ENCODE data around the gene TNS3. TPM values are rescaled to one million over a fixed set of nuclear protein-coding genes. Genes with fewer than 3 reads are reported as not detected.
A peak's percentile ranks its signal among the peaks of the same experiment; 100 is the strongest.

Gene TNS3
- total RNA-seq, 1 donor from 2014 or later, result 30.3 TPM

DNA sequence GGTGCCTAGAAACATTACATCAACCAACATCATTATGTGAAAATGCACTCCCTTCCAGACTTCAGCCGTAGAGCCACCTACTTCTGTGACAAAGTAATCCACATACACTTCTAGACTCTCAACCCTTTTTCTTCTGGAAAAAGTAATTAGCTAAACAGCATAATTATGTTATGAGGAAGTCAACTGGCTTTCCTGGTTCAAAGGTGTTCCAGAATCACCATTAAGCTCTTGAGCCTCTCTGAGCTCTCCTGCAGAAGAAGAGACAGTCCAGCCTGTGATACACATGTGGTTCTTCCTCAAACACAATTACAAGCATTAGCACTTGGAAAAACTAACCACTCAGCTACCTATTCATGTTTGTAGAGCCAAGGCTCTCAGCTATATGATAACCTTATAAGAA, 52.5 kb downstream of the TNS3 start:
- CTCF ChIA-PET, result no interaction called here
- POLR2A ChIA-PET, result no interaction called here

DNA sequence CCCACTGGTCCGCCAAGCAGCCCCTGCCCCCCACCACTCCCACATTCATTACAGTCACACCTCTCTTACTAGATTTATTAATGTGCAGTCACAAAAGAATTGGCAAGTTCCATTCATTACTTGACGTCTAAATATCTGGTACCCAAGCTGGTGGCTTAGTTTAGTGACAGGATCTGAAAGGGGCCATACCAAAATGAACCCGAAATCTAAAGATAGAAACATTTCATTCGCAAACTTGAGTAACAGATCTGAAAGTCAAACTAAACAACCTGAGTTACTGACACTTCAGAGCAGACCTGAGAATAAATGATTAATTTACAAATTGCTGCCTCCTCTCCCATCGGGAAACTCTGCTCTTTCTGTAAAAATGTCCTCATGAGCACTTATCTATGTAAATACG, 53.4 kb downstream of the TNS3 start:
- Mint-ChIP-seq H3K36me3 (ENCODE audit: low read depth) (peaks cover 51% of the 10 kb centered on the region), H3K27ac (no peak overlapping the region), H3K27me3 (no peaks in the 10 kb centered on the region), H3K4me1 (peaks cover 6% of the 10 kb centered on the region), H3K4me3 (no peak overlapping the region), H3K9me3 (peaks cover 2% of the 10 kb centered on the region)
- ChIA-PET CTCF (no interaction called here), POLR2A (no interaction called here)
- TF ChIP-seq, protein P1, sequence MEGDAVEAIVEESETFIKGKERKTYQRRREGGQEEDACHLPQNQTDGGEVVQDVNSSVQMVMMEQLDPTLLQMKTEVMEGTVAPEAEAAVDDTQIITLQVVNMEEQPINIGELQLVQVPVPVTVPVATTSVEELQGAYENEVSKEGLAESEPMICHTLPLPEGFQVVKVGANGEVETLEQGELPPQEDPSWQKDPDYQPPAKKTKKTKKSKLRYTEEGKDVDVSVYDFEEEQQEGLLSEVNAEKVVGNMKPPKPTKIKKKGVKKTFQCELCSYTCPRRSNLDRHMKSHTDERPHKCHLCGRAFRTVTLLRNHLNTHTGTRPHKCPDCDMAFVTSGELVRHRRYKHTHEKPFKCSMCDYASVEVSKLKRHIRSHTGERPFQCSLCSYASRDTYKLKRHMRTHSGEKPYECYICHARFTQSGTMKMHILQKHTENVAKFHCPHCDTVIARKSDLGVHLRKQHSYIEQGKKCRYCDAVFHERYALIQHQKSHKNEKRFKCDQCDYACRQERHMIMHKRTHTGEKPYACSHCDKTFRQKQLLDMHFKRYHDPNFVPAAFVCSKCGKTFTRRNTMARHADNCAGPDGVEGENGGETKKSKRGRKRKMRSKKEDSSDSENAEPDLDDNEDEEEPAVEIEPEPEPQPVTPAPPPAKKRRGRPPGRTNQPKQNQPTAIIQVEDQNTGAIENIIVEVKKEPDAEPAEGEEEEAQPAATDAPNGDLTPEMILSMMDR (IDR thresholded peaks at IDR 0.05), result no peak
- ATAC-seq (ENCODE audit: low read depth) (no peak), DNase-seq (no peak)
- intact Hi-C loops (cut with micrococcal nuclease), result no loop called here

More for the DNA sequence above, 52.5 kb downstream of the TNS3 start:
- peaks cover 2% of the 10 kb centered on the region for H3K9me3 Mint-ChIP-seq
- intact Hi-C loops (cut with micrococcal nuclease), result no loop called here
- H3K4me1 Mint-ChIP-seq, result peaks cover 6% of the 10 kb centered on the region
- no peak overlapping the region for H3K27ac Mint-ChIP-seq
- TF ChIP-seq, protein P1 (IDR thresholded peaks at IDR 0.05), result no peak
- H3K4me3 Mint-ChIP-seq, result no peak overlapping the region
- no peak for DNase-seq
- H3K27me3 Mint-ChIP-seq, result no peaks in the 10 kb centered on the region
- peaks cover 47% of the 10 kb centered on the region for H3K36me3 Mint-ChIP-seq (ENCODE audit: low read depth)
- no peak for ATAC-seq (ENCODE audit: low read depth)

DNA sequence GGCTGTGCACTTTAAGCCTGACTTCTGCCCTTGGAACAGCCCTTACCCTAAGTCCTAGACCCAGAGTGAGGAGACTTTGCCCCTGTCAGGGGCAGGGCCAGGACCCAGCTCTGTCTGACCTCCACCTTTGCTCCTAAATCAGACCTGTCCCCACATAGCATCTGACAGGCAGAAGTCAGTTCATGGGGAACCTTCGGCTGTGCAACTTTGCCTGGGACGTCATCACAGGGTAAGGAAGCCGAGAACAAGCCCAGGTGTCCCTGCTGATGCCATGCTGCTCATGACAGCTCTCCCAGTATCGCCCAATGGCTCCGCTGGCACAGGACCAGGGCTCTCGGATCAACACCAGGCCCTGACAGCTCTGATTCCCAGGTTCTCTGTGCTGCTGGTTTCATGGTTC, 55.4 kb downstream of the TNS3 start:
- H3K4me3 Mint-ChIP-seq, result no peak overlapping the region
- H3K27me3 Mint-ChIP-seq, result no peaks in the 10 kb centered on the region
- ATAC-seq (ENCODE audit: low read depth) (no peak), DNase-seq (no peak)
- TF ChIP-seq, protein P1 (IDR thresholded peaks at IDR 0.05), result no peak
- peaks cover 2% of the 10 kb centered on the region for H3K9me3 Mint-ChIP-seq
- peaks cover 62% of the 10 kb centered on the region for H3K36me3 Mint-ChIP-seq (ENCODE audit: low read depth)
- ChIA-PET POLR2A (no interaction called here), CTCF (no interaction called here)
- intact Hi-C loops (cut with micrococcal nuclease), result no loop called here
- H3K27ac Mint-ChIP-seq, result no peak overlapping the region
- peaks cover 4% of the 10 kb centered on the region for H3K4me1 Mint-ChIP-seq

DNA sequence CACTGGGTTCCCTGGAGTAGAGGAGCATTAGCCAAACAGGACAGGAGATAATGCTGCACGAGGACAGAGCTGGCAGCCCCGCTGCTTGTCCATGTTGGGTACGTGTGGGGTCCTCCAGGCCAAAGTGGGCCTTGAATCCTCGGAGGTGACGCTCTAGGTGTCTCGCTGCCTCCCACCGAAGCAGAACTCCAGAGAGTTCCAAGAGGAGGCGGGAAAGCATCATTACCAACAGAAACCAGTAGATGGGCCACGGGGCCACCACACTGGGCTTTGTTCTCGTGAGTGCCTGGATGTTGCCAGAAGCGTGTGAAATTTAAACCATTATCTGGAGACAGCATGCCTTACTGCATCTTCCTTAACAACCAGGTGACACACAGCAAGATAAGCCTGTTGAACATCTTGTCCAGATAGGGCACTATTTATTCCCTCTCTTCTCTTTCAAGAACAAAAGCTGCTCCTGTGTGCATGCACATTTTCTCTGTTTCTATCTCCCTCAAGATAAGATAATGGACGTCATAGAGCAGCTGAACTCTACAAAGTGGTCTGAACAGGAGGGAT, 56.8 kb downstream of the TNS3 start:
- Mint-ChIP-seq H3K4me1 (peaks cover 5% of the 10 kb centered on the region), H3K36me3 (ENCODE audit: low read depth) (peaks cover 68% of the 10 kb centered on the region), H3K4me3 (no peak overlapping the region), H3K27ac (no peak overlapping the region), H3K27me3 (no peaks in the 10 kb centered on the region), H3K9me3 (peaks cover 2% of the 10 kb centered on the region)
- TF ChIP-seq, protein P1 (IDR thresholded peaks at IDR 0.05), result no peak
- DNase-seq, result no peak
- POLR2A ChIA-PET, result interaction anchor here (0.7 kb wide), 1 partner anchor 388 kb away, joined by 5 read pairs; no protein-coding TSS in a partner anchor
- CTCF ChIA-PET, result no interaction called here
- intact Hi-C loops (cut with micrococcal nuclease), result no loop called here
- ATAC-seq (ENCODE audit: low read depth), result no peak

DNA sequence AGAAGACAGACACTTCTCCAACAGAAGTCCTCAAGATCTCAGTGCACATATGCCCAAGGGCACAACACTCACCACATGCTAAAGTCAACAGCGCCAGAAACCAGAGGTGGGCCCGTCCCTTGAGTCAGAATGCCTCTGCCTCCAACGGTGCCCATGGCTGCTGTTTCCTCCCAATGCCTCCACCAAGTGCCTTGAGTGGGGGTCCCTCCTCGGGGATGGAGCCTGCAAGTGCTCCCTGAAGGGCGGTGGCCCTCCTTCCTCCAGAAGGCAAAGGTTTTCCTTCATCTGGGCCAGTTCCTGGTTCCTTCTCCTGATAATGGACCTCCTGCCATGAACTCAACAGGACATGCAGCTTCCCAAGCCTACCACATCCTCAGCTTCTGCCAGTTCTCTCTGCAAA, 58.5 kb downstream of the TNS3 start:
- H3K27me3 Mint-ChIP-seq, result no peaks in the 10 kb centered on the region
- ChIA-PET CTCF (no interaction called here), POLR2A (no interaction called here)
- DNase-seq (no peak), ATAC-seq (ENCODE audit: low read depth) (no peak)
- peaks cover 60% of the 10 kb centered on the region for H3K36me3 Mint-ChIP-seq (ENCODE audit: low read depth)
- H3K9me3 Mint-ChIP-seq, result no peaks in the 10 kb centered on the region
- intact Hi-C loops (cut with micrococcal nuclease), result no loop called here
- peaks cover 2% of the 10 kb centered on the region for H3K4me1 Mint-ChIP-seq
- no peak overlapping the region for H3K4me3 Mint-ChIP-seq
- TF ChIP-seq, protein P1 (IDR thresholded peaks at IDR 0.05), result no peak
- peak overlapping the region; percentile 21 for H3K27ac Mint-ChIP-seq

Measured in activated B cell treated with CpG ODN at 0.5 μM for 24 hours (primary cell).